Psoas muscle (tissue), 8 donors: ENCODE data around the gene TMEM196. TPM values are rescaled to one million over a fixed set of nuclear protein-coding genes. Genes with fewer than 3 reads are reported as not detected.

ENCODE experiments used
- ATAC-seq, 4 donors: fragments of 200-7000 bp; cut with Tn5 transposase; one replicate each; pipeline ENCODE4 v1.9.1; 2020; ENCODE audit warnings: moderate library complexity in 3 of 4, mild to moderate bottlenecking in 2 of 4
- DNase-seq, 2 donors: peaks; one replicate each; pipeline ENCODE4 v3.0.0-alpha.2; 2020
- H3K27ac ChIP-seq: fragments of 200-600 bp; one replicate; pipeline ENCODE4 v1.8.0; 2022
- H3K27me3 ChIP-seq, 3 donors: fragments of 200-600 bp in 1 of 3; one replicate each; pipeline versions ENCODE4 v1.6.1 to v1.8.0; 2013 to 2022; ENCODE audit warnings: low read length in 2 of 3, mild to moderate bottlenecking in 2 of 3, moderate library complexity in 1 of 3; ENCODE audit not compliant: insufficient read depth in 3 of 3
- H3K36me3 ChIP-seq, 2 donors: fragments of 200-600 bp in 1 of 2; one replicate each; pipeline versions ENCODE4 v1.6.1 to v1.8.0; 2013 to 2022; ENCODE audit warnings: low read depth in 1 of 2, mild to moderate bottlenecking in 1 of 2, moderate library complexity in 1 of 2; ENCODE audit not compliant: insufficient read depth in 1 of 2
- H3K4me1 ChIP-seq: fragments of 200-600 bp; one replicate; pipeline ENCODE4 v1.8.0; 2022
- H3K4me3 ChIP-seq: fragments of 200-600 bp; one replicate; pipeline ENCODE4 v1.8.0; 2022; ENCODE audit warnings: mild to moderate bottlenecking
- H3K9me3 ChIP-seq: fragments of 200-600 bp; one replicate; pipeline ENCODE4 v1.8.0; 2022
- CTCF ChIP-seq: fragments of 200-600 bp; IDR thresholded peaks from one replicate; pipeline ENCODE4 v1.8.0; 2022; ENCODE audit warnings: antibody characterized with exemption
- WGBS, 3 donors: extraction: QIAGEN DNeasy Blood & Tissue Kit; methylation state at CpG; one replicate each; pipeline versions ENCODE4 v1.1.6 to v1.1.7; 2013; 5-methylcytosine and 5-hydroxymethylcytosine counted together
- intact Hi-C, 2 donors: fragments of 100-400 bp; cut with DNase I; formaldehyde crosslinking; loops; one replicate each; pipeline versions ENCODE4 v1.11.0 to v1.14.2; 2022
- polyA plus RNA-seq, 3 donors: library from polyadenylated mRNA; stranded (reverse); fragments of 200-250 nt; gene quantifications; one replicate each; pipeline ENCODE4 v1.2.3, GENCODE V29; 2013
- total RNA-seq, 4 donors: library from RNA; stranded (reverse); fragmentation: NEBNext Ultra II Directional in 2 of 4; extraction: Animal tissue kit (Norgen Biotek cat#: 25700) in 2 of 4; gene quantifications; one replicate each; pipeline versions ENCODE4 v1.2.1 to v1.2.4, GENCODE V29; 2021 to 2023
- donor health status: healthy with polysubstance abuse.
- donor health status: DM: no; HTN: no; CAD: no; lungs with moderate emphysema.
- donor health status: Bipolar disorder and iron deficiency.
- donor health status: healthy.
- donor health status: DM: yes; HTN: yes; CAD: no.
- donor health status: DM: no; HTN: no; CAD: no.
- donor health status: DM: no; HTN: no; CAD: no.
- donor health status: DM: yes; HTN: yes; CAD: no.

Gene TMEM196
- total and polyA plus RNA-seq, 7 donors: not detected

- peaks cover 2 to 34% of the 10 kb centered on the region in 2 donors for H3K36me3 ChIP-seq
- TF ChIP-seq CTCF: no peak
- ATAC-seq (no peak), DNase-seq (no peak)
- H3K4me3 ChIP-seq: no peak overlapping the region
- H3K4me1 ChIP-seq: peaks cover 11% of the 10 kb centered on the region
- no peaks in the 10 kb centered on the region for H3K9me3 ChIP-seq
- intact Hi-C loops: no loop called here
- WGBS, 3 donors: 78 to 86% (median 81%) methylated on average over 2 of the region's 2 CpGs
- no peaks in the 10 kb centered on the region for H3K27me3 ChIP-seq
- H3K27ac ChIP-seq: no peak overlapping the region
These were observed 67.8 kb downstream of the TMEM196 start for GRCh38 chr7:19705663-19706062.

DNA sequence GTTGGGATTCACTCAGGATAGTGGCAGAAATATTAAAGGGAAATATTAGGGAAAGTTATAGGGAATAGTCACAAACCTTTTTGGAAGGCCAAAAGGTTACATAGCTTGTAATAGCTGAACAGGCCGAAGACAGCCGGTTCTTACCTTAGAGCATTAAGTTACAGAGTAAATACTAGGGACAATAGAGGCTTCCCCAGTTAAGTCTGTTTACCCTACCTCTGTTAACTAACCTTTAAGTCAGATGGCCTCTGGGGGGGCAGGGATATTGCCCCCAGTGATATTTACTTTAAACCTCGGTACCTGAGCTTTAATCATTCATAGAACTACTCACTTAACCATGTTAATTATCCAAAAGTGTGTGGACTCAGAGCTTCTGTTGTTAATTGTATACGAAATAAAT, 71.9 kb downstream of the TMEM196 start:
- Histone ChIP-seq H3K27me3 (no peaks in the 10 kb centered on the region), H3K4me1 (no peaks in the 10 kb centered on the region), H3K36me3 (peaks cover 2 to 65% of the 10 kb centered on the region in 2 donors), H3K27ac (no peak overlapping the region), H3K4me3 (no peak overlapping the region), H3K9me3 (no peaks in the 10 kb centered on the region)
- ATAC-seq (no peak), DNase-seq (no peak)
- 72 to 74% (median 73%) methylated on average over 4 of the region's 4 CpGs for WGBS, 3 donors
- TF ChIP-seq CTCF: no peak
- intact Hi-C loops: no loop called here

DNA sequence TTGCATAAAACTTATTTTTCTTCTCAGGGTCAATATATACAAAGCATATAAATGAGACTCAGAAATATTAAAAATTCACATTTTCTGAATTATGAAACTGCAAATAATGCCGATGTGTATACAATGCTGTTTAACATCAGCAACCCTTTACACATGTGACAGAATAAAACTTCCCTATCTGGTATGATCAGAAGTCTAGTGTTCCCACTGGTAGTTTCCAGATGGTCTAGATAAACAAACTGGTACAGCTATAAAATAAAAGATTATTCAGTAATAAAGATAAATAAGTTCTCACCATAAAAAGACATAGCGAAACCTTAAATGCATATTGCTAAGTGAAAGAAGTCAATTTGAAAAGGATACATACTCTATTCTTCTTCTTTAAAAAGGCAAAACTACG, 72.5 kb downstream of the TMEM196 start:
- no peak for ATAC-seq
- WGBS, 3 donors: 96 to 99% (median 97%) methylated on average over 3 of the region's 3 CpGs

DNA sequence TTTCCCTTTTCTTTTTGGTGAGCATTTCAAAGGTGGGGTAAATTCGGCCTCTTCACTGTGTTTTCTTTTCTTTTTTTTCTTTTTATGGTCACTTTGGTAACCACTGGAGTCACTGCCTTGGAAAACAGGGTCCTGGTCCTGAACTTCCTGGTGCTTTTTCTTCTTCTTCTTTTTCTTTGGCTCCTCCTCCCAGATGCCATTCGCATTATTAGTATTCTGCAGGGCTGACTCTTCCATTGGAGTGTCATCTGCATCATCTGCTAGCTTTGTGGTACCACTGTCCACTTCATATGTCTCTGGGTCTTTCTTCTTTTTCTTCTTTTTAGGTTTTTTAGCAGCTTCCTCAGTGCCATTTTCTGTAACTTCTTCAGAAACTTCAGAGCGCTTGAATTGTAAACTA, 75.1 kb downstream of the TMEM196 start:
- no peak for DNase-seq

More for the DNA sequence above, 72.5 kb downstream of the TMEM196 start:
- Histone ChIP-seq H3K27me3 (no peaks in the 10 kb centered on the region), H3K36me3 (peaks cover 4 to 65% of the 10 kb centered on the region in 2 donors), H3K4me1 (no peaks in the 10 kb centered on the region), H3K9me3 (no peaks in the 10 kb centered on the region), H3K27ac (no peak overlapping the region), H3K4me3 (no peak overlapping the region)
- no peak for DNase-seq
- no peak for TF ChIP-seq CTCF
- intact Hi-C loops: no loop called here

More for the DNA sequence above, 75.1 kb downstream of the TMEM196 start:
- no peak for ATAC-seq
- 88 to 93% (median 91%) methylated on average over 3 of the region's 3 CpGs for WGBS, 3 donors
- H3K27ac ChIP-seq: no peak overlapping the region
- no peaks in the 10 kb centered on the region for H3K9me3 ChIP-seq
- H3K27me3 ChIP-seq: no peaks in the 10 kb centered on the region
- TF ChIP-seq CTCF: no peak
- H3K4me1 ChIP-seq: peaks cover 7% of the 10 kb centered on the region
- intact Hi-C loops: no loop called here
- peaks cover 6 to 54% of the 10 kb centered on the region in 2 donors for H3K36me3 ChIP-seq
- no peak overlapping the region for H3K4me3 ChIP-seq
